Mucosa of rectum (tissue), 2 donors: ENCODE measurements around the gene ZNRF3.
"Not testable (repeated sequence)": the region's sequence is repeated elsewhere in the genome, so short reads cannot be mapped to it uniquely, and the experiment has no call there.

Source experiments
- H3K27ac ChIP-seq, 2 donors: one replicate each; pipeline ENCODE4 v1.7.0; 2013; ENCODE audit warnings: inconsistent platforms in 2 of 2, low read depth in 2 of 2, low read length in 2 of 2
- H3K27me3 ChIP-seq, 2 donors: one replicate each; pipeline ENCODE4 v1.7.0; 2013; ENCODE audit warnings: low read length in 2 of 2; ENCODE audit not compliant: control insufficient read depth in 2 of 2, insufficient read depth in 2 of 2
- H3K36me3 ChIP-seq, 2 donors: one replicate each; pipeline ENCODE4 v1.7.0; 2013; ENCODE audit warnings: low read length in 2 of 2; ENCODE audit not compliant: control insufficient read depth in 2 of 2, insufficient read depth in 2 of 2
- H3K4me1 ChIP-seq, 2 donors: one replicate each; pipeline ENCODE4 v1.7.0; 2013; ENCODE audit warnings: low read length in 2 of 2, mild to moderate bottlenecking in 1 of 2; ENCODE audit not compliant: control insufficient read depth in 2 of 2, insufficient read depth in 2 of 2
- H3K4me3 ChIP-seq, 2 donors: one replicate each; pipeline ENCODE4 v1.7.0; 2013; ENCODE audit warnings: low read length in 2 of 2
- H3K9ac ChIP-seq, 2 donors: one replicate each; pipeline ENCODE4 v1.7.0; 2013; ENCODE audit warnings: low read length in 2 of 2, low read depth in 1 of 2, mild to moderate bottlenecking in 1 of 2
- H3K9me3 ChIP-seq, 2 donors: one replicate each; pipeline ENCODE4 v1.7.0; 2013; ENCODE audit warnings: low read length in 2 of 2; ENCODE audit not compliant: control insufficient read depth in 2 of 2
- donor health status: healthy.
- donor health status: Normal muscosa, but diverticular disease.

Gene ZNRF3

GRCh38 chr22:28883917-28884746, 760 bp downstream of the ZNRF3 start:
- Histone ChIP-seq H3K4me3 (peak overlapping the region; percentile 67 to 77), H3K36me3 (no peaks in the 10 kb centered on the region), H3K27ac (no peak overlapping the region), H3K27me3 (no peaks in the 10 kb centered on the region), H3K9me3 (no peaks in the 10 kb centered on the region), H3K4me1 (peaks cover 21 to 24% of the 10 kb centered on the region in 2 donors), H3K9ac (peak overlapping the region in 1 of 2 donors; percentile 45)

- H3K27ac ChIP-seq: no peak overlapping the region
These were observed 1.5 kb downstream of the ZNRF3 start for GRCh38 chr22:28884747-28885350.

GRCh38 chr22:28885939-28886338, 2.6 kb downstream of the ZNRF3 start:
- Histone ChIP-seq H3K9ac (no peak overlapping the region), H3K27me3 (no peaks in the 10 kb centered on the region), H3K27ac (no peak overlapping the region)

More at GRCh38 chr22:28884747-28885350, 1.5 kb downstream of the ZNRF3 start:
- peaks cover 21 to 24% of the 10 kb centered on the region in 2 donors for H3K4me1 ChIP-seq
- no peaks in the 10 kb centered on the region for H3K36me3 ChIP-seq
- no peaks in the 10 kb centered on the region for H3K27me3 ChIP-seq
- H3K9me3 ChIP-seq: no peaks in the 10 kb centered on the region
- peak overlapping the region; percentile 67 to 77 for H3K4me3 ChIP-seq
- peak overlapping the region in 1 of 2 donors; percentile 45 for H3K9ac ChIP-seq

GRCh38 chr22:28886679-28887078, 3.3 kb downstream of the ZNRF3 start:
- not testable (repeated sequence) for H3K4me3 ChIP-seq, H3K9ac ChIP-seq, H3K27ac ChIP-seq, H3K27me3 ChIP-seq, H3K36me3 ChIP-seq, H3K9me3 ChIP-seq
- peaks cover 21 to 24% of the 10 kb centered on the region in 2 donors for H3K4me1 ChIP-seq

More at GRCh38 chr22:28885939-28886338, 2.6 kb downstream of the ZNRF3 start:
- Histone ChIP-seq H3K4me1 (peaks cover 21 to 24% of the 10 kb centered on the region in 2 donors), H3K9me3 (no peaks in the 10 kb centered on the region), H3K36me3 (no peaks in the 10 kb centered on the region), H3K4me3 (peak overlapping the region in 1 of 2 donors; percentile 77)

- no peaks in the 10 kb centered on the region for H3K36me3 ChIP-seq
- no peak overlapping the region for H3K9ac ChIP-seq
- H3K27ac ChIP-seq: no peak overlapping the region
- no peak overlapping the region for H3K4me3 ChIP-seq
- no peaks in the 10 kb centered on the region for H3K9me3 ChIP-seq
- H3K27me3 ChIP-seq: no peaks in the 10 kb centered on the region
- peaks cover 20 to 22% of the 10 kb centered on the region in 2 donors for H3K4me1 ChIP-seq
These were observed 4.5 kb downstream of the ZNRF3 start for GRCh38 chr22:28887725-28888459.

- H3K9me3 ChIP-seq: no peaks in the 10 kb centered on the region
- H3K9ac ChIP-seq: no peak overlapping the region
- no peaks in the 10 kb centered on the region for H3K36me3 ChIP-seq
- H3K4me3 ChIP-seq: no peak overlapping the region
- no peaks in the 10 kb centered on the region for H3K27me3 ChIP-seq
- peaks cover 16 to 21% of the 10 kb centered on the region in 2 donors for H3K4me1 ChIP-seq
- H3K27ac ChIP-seq: no peak overlapping the region
These were observed 6.2 kb downstream of the ZNRF3 start for GRCh38 chr22:28889478-28890024.

- peaks cover 10 to 13% of the 10 kb centered on the region in 2 donors for H3K4me1 ChIP-seq
- no peaks in the 10 kb centered on the region for H3K9me3 ChIP-seq
- no peak overlapping the region for H3K4me3 ChIP-seq
- no peak overlapping the region for H3K27ac ChIP-seq
- no peaks in the 10 kb centered on the region for H3K27me3 ChIP-seq
- no peaks in the 10 kb centered on the region for H3K36me3 ChIP-seq
- H3K9ac ChIP-seq: no peak overlapping the region
These were observed 7.9 kb downstream of the ZNRF3 start for GRCh38 chr22:28891156-28891733.

GRCh38 chr22:28892175-28892731, 8.9 kb downstream of the ZNRF3 start:
- Histone ChIP-seq H3K9me3 (no peaks in the 10 kb centered on the region), H3K9ac (no peak overlapping the region), H3K36me3 (no peaks in the 10 kb centered on the region), H3K27me3 (no peaks in the 10 kb centered on the region), H3K4me3 (no peak overlapping the region), H3K27ac (no peak overlapping the region), H3K4me1 (peaks cover 5 to 11% of the 10 kb centered on the region in 2 donors)

- H3K27me3 ChIP-seq: no peaks in the 10 kb centered on the region
- H3K9me3 ChIP-seq: no peaks in the 10 kb centered on the region
- no peak overlapping the region for H3K9ac ChIP-seq
- no peaks in the 10 kb centered on the region for H3K36me3 ChIP-seq
- H3K27ac ChIP-seq: no peak overlapping the region
- H3K4me3 ChIP-seq: no peak overlapping the region
- peaks cover 5 to 11% of the 10 kb centered on the region in 2 donors for H3K4me1 ChIP-seq
These were observed 10.4 kb downstream of the ZNRF3 start for GRCh38 chr22:28893810-28894209.
